ENCODE results near the gene TFF3. TPM values are rescaled to one million over a fixed set of nuclear protein-coding genes. Genes with fewer than 3 reads are reported as not detected.

The TFF3 gene
- total and polyA plus RNA-seq, 2 of the 13 experiments (the other 11 are each of a cell fraction or from before 2014, with no cell fraction given) = 14.2 to 26.9 TPM

- H3K4me2 ChIP-seq (ENCODE audit: low read depth, low read length) = no peak overlapping the region
Measured at GRCh38 chr21:42308914-42309752, 6.1 kb downstream of the TFF3 start.

More at GRCh38 chr21:42308914-42309752, 6.1 kb downstream of the TFF3 start:
- H3K36me3 ChIP-seq (replicated peaks in 1 of 2; ENCODE audit: control insufficient read depth in 1 of 2, insufficient read depth in 2 of 2, low read length in 2 of 2) = no peaks in the 10 kb centered on the region
- H3K27me3 ChIP-seq (ENCODE audit: control insufficient read depth in 1 of 2, insufficient read depth in 2 of 2, low read length in 2 of 2) = peaks cover 1 to 15% of the 10 kb centered on the region in 2 experiments; a peak in 4 of 5 replicates
- intact Hi-C loops (cut with micrococcal nuclease; ENCODE audit: unreplicated experiment) (loop anchor here (1.0 kb wide), 1 partner anchor 141 kb away; no protein-coding TSS in a partner anchor), in situ Hi-C loops (cut with HindIII; ENCODE audit: extremely low pct_ligation_motif_present, low pct_unique_long_range_greater_than_20kb) (loop anchor here (5.0 kb wide), 1 partner anchor 138 kb away; no protein-coding TSS in a partner anchor)
- H2AFZ ChIP-seq (ENCODE audit: low read length) = no peak overlapping the region
- H3K4me1 ChIP-seq (ENCODE audit: insufficient read depth, low read length) = peaks cover 37% of the 10 kb centered on the region
- no peak overlapping the region for H3K27ac ChIP-seq (ENCODE audit: extremely low read length, insufficient read depth, low read length)
- no peaks in the 10 kb centered on the region for H4K20me1 ChIP-seq (ENCODE audit: insufficient read depth, low read length)
- whole genome bisulfite sequencing (ENCODE audit: low lambda C conversion rate) = 26% methylated on average over 18 of the region's 23 CpGs
- ChIA-PET CTCF (ENCODE audit: low intra/inter-chr PET ratio, low total read pairs) (interaction anchor here (1.1 to 4.8 kb wide), 3 partner anchors 72 to 141 kb away, joined by 3 to 20 read pairs (median 16); no protein-coding TSS in a partner anchor), POLR2A (no interaction called here)
- DNase-seq (ENCODE audit: low spot score) (no peak), FAIRE-seq (no peak), ATAC-seq (peak; percentile 15; the same call in 1 of the 3 replicates)
- BruUV-seq (replicated peaks) = no TSS peak
- no peaks in the 10 kb centered on the region for H3K9me3 ChIP-seq (ENCODE audit: low read length)
- H3K4me3 ChIP-seq (replicated peaks in 1 of 3; ENCODE audit: insufficient read depth in 1 of 3, low read depth in 2 of 3, low read length in 3 of 3) = no peak overlapping the region
- H3K79me2 ChIP-seq (ENCODE audit: insufficient read depth, low read length) = no peaks in the 10 kb centered on the region
- TF ChIP-seq SATB2 (CRISPR knock-in tag; IDR thresholded peaks at IDR 0.05) (no peak), ZNF512B (CRISPR knock-in tag; IDR thresholded peaks at IDR 0.05; ENCODE audit: borderline replicate concordance) (no peak), STAG1 (CRISPR knock-in tag; IDR thresholded peaks at IDR 0.05) (0 out of 2 replicates have a peak, but pooled peaks have one; percentile 22), PBX3 (CRISPR knock-in tag; IDR thresholded peaks at IDR 0.05; ENCODE audit: borderline replicate concordance) (no peak), FOXA1 (IDR thresholded peaks at IDR 0.05) (no peak), FOXA1 (CRISPR knock-in tag; IDR thresholded peaks at IDR 0.05) (no peak), TFE3 (CRISPR knock-in tag; IDR thresholded peaks at IDR 0.05) (no peak), CTCF (CRISPR knock-in tag; IDR thresholded peaks at IDR 0.05) (peak; percentile 42)
- no peak overlapping the region for H3K9ac ChIP-seq (ENCODE audit: insufficient read depth, low read depth, low read length)
